ENCODE data around the gene KLHL21. TPM values are rescaled to one million over a fixed set of nuclear protein-coding genes. Genes with fewer than 3 reads are reported as not detected.

KLHL21 gene
- total RNA-seq, 2 experiments from 2014 or later: 17.9 to 18.1 TPM

- TF ChIP-seq CTCF (IDR thresholded peaks at IDR 0.05): no peak
- H3K4me3 Mint-ChIP-seq: no peak overlapping the region
- no peaks in the 10 kb centered on the region for H3K27me3 Mint-ChIP-seq
- H3K36me3 Mint-ChIP-seq (ENCODE audit: low read depth): peaks cover 5% of the 10 kb centered on the region
- CTCF ChIA-PET: interaction anchor here (0.9 to 1.5 kb wide), 2 partner anchors 12 to 15 kb away, joined by 3 to 7 read pairs; no protein-coding TSS in a partner anchor
- DNase-seq: no peak
- POLR2A ChIA-PET: interaction anchor here (2.0 kb wide), 2 partner anchors 9 to 10 kb away, joined by 6 to 13 read pairs; partner anchors contain the start of gene ZBTB48
- H3K9me3 Mint-ChIP-seq: no peaks in the 10 kb centered on the region
- H3K27ac Mint-ChIP-seq: peak overlapping the region; percentile 16
- intact Hi-C loops (cut with micrococcal nuclease): no loop called here
- ATAC-seq: no peak
- H3K4me1 Mint-ChIP-seq (ENCODE audit: low read depth): peaks cover 22% of the 10 kb centered on the region
These were observed 14.4 kb downstream of the KLHL21 start for GRCh38 chr1:6588128-6588892.

GRCh38 chr1:6587261-6588005, 15.2 kb downstream of the KLHL21 start:
- Mint-ChIP-seq H3K9me3 (no peaks in the 10 kb centered on the region), H3K4me3 (no peak overlapping the region), H3K27me3 (no peaks in the 10 kb centered on the region), H3K36me3 (ENCODE audit: low read depth) (peaks cover 6% of the 10 kb centered on the region), H3K27ac (peak overlapping the region; percentile 52), H3K4me1 (ENCODE audit: low read depth) (peaks cover 24% of the 10 kb centered on the region)
- DNase-seq (no peak), ATAC-seq (no peak)
- intact Hi-C loops (cut with micrococcal nuclease): no loop called here
- ChIA-PET POLR2A (interaction anchor here (0.7 to 1.5 kb wide), 2 partner anchors 13 to 15 kb away, joined by 3 to 5 read pairs; no protein-coding TSS in a partner anchor), CTCF (interaction anchor here (1.5 kb wide), 1 partner anchor 13 kb away, joined by 7 read pairs; no protein-coding TSS in a partner anchor)
- no peak for TF ChIP-seq CTCF (IDR thresholded peaks at IDR 0.05)

GRCh38 chr1:6586404-6586816, 16.3 kb downstream of the KLHL21 start:
- peaks cover 25% of the 10 kb centered on the region for H3K4me1 Mint-ChIP-seq (ENCODE audit: low read depth)
- ATAC-seq (no peak), DNase-seq (no peak)
- H3K36me3 Mint-ChIP-seq (ENCODE audit: low read depth): peaks cover 10% of the 10 kb centered on the region
- ChIA-PET CTCF (interaction anchor here (1.5 kb wide), 1 partner anchor 14 kb away, joined by 7 read pairs; no protein-coding TSS in a partner anchor), POLR2A (interaction anchor here (1.1 to 1.5 kb wide), 2 partner anchors 10 to 16 kb away, joined by 3 to 5 read pairs; no protein-coding TSS in a partner anchor)
- no peak overlapping the region for H3K4me3 Mint-ChIP-seq
- H3K27me3 Mint-ChIP-seq: no peaks in the 10 kb centered on the region
- TF ChIP-seq CTCF (IDR thresholded peaks at IDR 0.05): no peak
- H3K9me3 Mint-ChIP-seq: no peaks in the 10 kb centered on the region
- intact Hi-C loops (cut with micrococcal nuclease): no loop called here
- H3K27ac Mint-ChIP-seq: no peak overlapping the region

- H3K9me3 Mint-ChIP-seq: no peaks in the 10 kb centered on the region
- no peak for TF ChIP-seq CTCF (IDR thresholded peaks at IDR 0.05)
- POLR2A ChIA-PET: interaction anchor here (0.7 to 1.1 kb wide), 2 partner anchors 11 to 13 kb away, joined by 3 read pairs; no protein-coding TSS in a partner anchor
- intact Hi-C loops (cut with micrococcal nuclease): no loop called here
- H3K36me3 Mint-ChIP-seq (ENCODE audit: low read depth): peaks cover 12% of the 10 kb centered on the region
- DNase-seq (no peak), ATAC-seq (no peak)
- H3K4me3 Mint-ChIP-seq: no peak overlapping the region
- CTCF ChIA-PET: no interaction called here
- H3K4me1 Mint-ChIP-seq (ENCODE audit: low read depth): peaks cover 27% of the 10 kb centered on the region
- H3K27ac Mint-ChIP-seq: no peak overlapping the region
- no peaks in the 10 kb centered on the region for H3K27me3 Mint-ChIP-seq
These were observed 16.8 kb downstream of the KLHL21 start for GRCh38 chr1:6585841-6586240.
